ENCODE measurements around the gene HDAC9.
"Not testable (repeated sequence)": the region's sequence is repeated elsewhere in the genome, so short reads cannot be mapped to it uniquely, and the experiment has no call there.

The HDAC9 gene

GRCh38 chr7:18975276-18975675 lies 479.7 kb downstream of the HDAC9 start:
- DNase-seq (ENCODE audit: low read depth) = no peak

GRCh38 chr7:18975689-18976280 lies 480.2 kb downstream of the HDAC9 start:
- no peak for DNase-seq (ENCODE audit: low read depth)

GRCh38 chr7:18976715-18977471 lies 481.3 kb downstream of the HDAC9 start:
- no peak for DNase-seq (ENCODE audit: low read depth)

GRCh38 chr7:18978108-18978495 lies 482.6 kb downstream of the HDAC9 start:
- DNase-seq (ENCODE audit: low read depth) = no peak

GRCh38 chr7:18990700-18991099 lies 495.2 kb downstream of the HDAC9 start:
- not testable (repeated sequence) for DNase-seq (ENCODE audit: low read depth)

GRCh38 chr7:18993933-18994668 lies 498.6 kb downstream of the HDAC9 start:
- DNase-seq (ENCODE audit: low read depth) = no peak

GRCh38 chr7:18995270-18995671 lies 499.7 kb downstream of the HDAC9 start:
- no peak for DNase-seq (ENCODE audit: low read depth)

- no peak for DNase-seq (ENCODE audit: low read depth)
Observed at GRCh38 chr7:18995811-18996426, 500.4 kb downstream of the HDAC9 start.

- DNase-seq (ENCODE audit: low read depth) = no peak
Observed at GRCh38 chr7:18996583-18996982, 501.0 kb downstream of the HDAC9 start.

GRCh38 chr7:18997477-18998150 lies 502.1 kb downstream of the HDAC9 start:
- DNase-seq (ENCODE audit: low read depth) = no peak

- no peak for DNase-seq (ENCODE audit: low read depth)
Observed at GRCh38 chr7:19000410-19000809, 504.9 kb downstream of the HDAC9 start.

- DNase-seq (ENCODE audit: low read depth) = no peak
Observed at GRCh38 chr7:19001854-19002253, 506.3 kb downstream of the HDAC9 start.

GRCh38 chr7:19009241-19009935 lies 513.8 kb downstream of the HDAC9 start:
- DNase-seq (ENCODE audit: low read depth) = no peak

GRCh38 chr7:19009936-19010280 lies 514.4 kb downstream of the HDAC9 start:
- DNase-seq (ENCODE audit: low read depth) = no peak

GRCh38 chr7:19011212-19011611 lies 515.7 kb downstream of the HDAC9 start:
- no peak for DNase-seq (ENCODE audit: low read depth)

GRCh38 chr7:19015098-19015497 lies 519.5 kb downstream of the HDAC9 start:
- DNase-seq (ENCODE audit: low read depth) = no peak

- DNase-seq (ENCODE audit: low read depth) = no peak
Observed at GRCh38 chr7:19016140-19016539, 520.6 kb downstream of the HDAC9 start.

- DNase-seq (ENCODE audit: low read depth) = no peak
Observed at GRCh38 chr7:19017374-19017773, 521.8 kb downstream of the HDAC9 start.

GRCh38 chr7:19020062-19020461 lies 524.5 kb downstream of the HDAC9 start:
- DNase-seq (ENCODE audit: low read depth) = no peak

- DNase-seq (ENCODE audit: low read depth) = no peak
Observed at GRCh38 chr7:19020711-19021110, 525.2 kb downstream of the HDAC9 start.

- DNase-seq (ENCODE audit: low read depth) = no peak
Observed at GRCh38 chr7:19023477-19023876, 527.9 kb downstream of the HDAC9 start.

- DNase-seq (ENCODE audit: low read depth) = no peak
Observed at GRCh38 chr7:19024261-19024660, 528.7 kb downstream of the HDAC9 start.

All from stimulated activated CD8-positive, alpha-beta memory T cell treated with anti-CD3 and anti-CD28 coated beads, Interleukin-7, amount 100 ng/mL, for 24 hours (primary cell).